K562 (cell line): ENCODE results near the gene CENPO. TPM values are rescaled to one million over a fixed set of nuclear protein-coding genes. Genes with fewer than 3 reads are reported as not detected.

Experiments used
- CTCFL ChIP-seq: IDR thresholded peaks from 2 replicates; pipeline ENCODE4 v1.6.1; 2011; ENCODE audit warnings: borderline replicate concordance, low read depth, mild to moderate bottlenecking, moderate library complexity, low read length; ENCODE audit not compliant: insufficient read depth, poor library complexity, severe bottlenecking
- ETS1 ChIP-seq: conservative IDR thresholded peaks from 2 replicates; pipeline ENCODE4 v1.6.1; 2011; ENCODE audit warnings: low read depth, mild to moderate bottlenecking, low read length; ENCODE audit not compliant: control insufficient read depth
- IRF9 ChIP-seq: fragments of 450-650 bp; IDR thresholded peaks from 2 replicates; pipeline ENCODE4 v1.6.1; 2016; ENCODE audit warnings: missing biosample characterization, missing genetic modification characterization
- TCF7 ChIP-seq: sonication (generic); IDR thresholded peaks from 2 replicates; pipeline ENCODE4 v1.6.1; 2016; ENCODE audit warnings: antibody characterized with exemption, borderline replicate concordance
- WHSC1 ChIP-seq: IDR thresholded peaks from one replicate; pipeline ENCODE4 v1.6.1; 2012; ENCODE audit warnings: low read length, control low read depth, inconsistent platforms
- polyA plus RNA-seq, 8 experiments: library from polyadenylated mRNA; depleted of rRNA in 4 of 8; stranded (reverse) in 5 of 8; unstranded in 3 of 8; fragments of >200 nt; fragmentation: Nextera tagmentation in 2 of 8; fragmentation: Illumina TruSeq in 1 of 8; extraction: Ambion mirVana in 2 of 8; extraction: Trizol in 1 of 8; gene quantifications; 2 replicates each; pipeline versions ENCODE4 v1.2.1 to v1.2.3, GENCODE V29; 2011 to 2014; ENCODE audit warnings: inconsistent platforms in 1 of 8, missing spikeins in 1 of 8
- total RNA-seq, 7 experiments: library from RNA; depleted of rRNA in 6 of 7; stranded (reverse); fragments of >200 nt in 6 of 7; fragmentation: Illumina TruSeq in 2 of 7; extraction: Trizol in 2 of 7; gene quantifications; 2 replicates each; pipeline versions ENCODE4 v1.2.1 to v1.2.3, GENCODE V29; 2011 to 2021; ENCODE audit warnings: low replicate concordance in 1 of 7
- TF ChIP-seq, protein P1 (sequence below): fragments of 450-650 bp; IDR thresholded peaks from 2 replicates; pipeline ENCODE4 v1.6.1; 2016; ENCODE audit warnings: borderline replicate concordance
- TF ChIP-seq, protein P2 (sequence below), 2 experiments: fragments of 450-650 bp in 1 of 2; sonication (generic) in 1 of 2; formaldehyde crosslinking in 1 of 2; IDR thresholded peaks in 1 of 2; conservative IDR thresholded peaks in 1 of 2; 2 replicates each; pipeline versions ENCODE4 v1.6.1 to v1.8.1; 2016 to 2023; ENCODE audit warnings: mild to moderate bottlenecking in 2 of 2, moderate library complexity in 2 of 2, inconsistent platforms in 1 of 2, missing genetic modification reagents in 1 of 2

The CENPO gene
- total and polyA plus RNA-seq, 9 of the 15 experiments (the other 6 are each of a cell fraction or from before 2014, with no cell fraction given), result 30.6 to 59.4 (median 38.9) TPM

DNA sequence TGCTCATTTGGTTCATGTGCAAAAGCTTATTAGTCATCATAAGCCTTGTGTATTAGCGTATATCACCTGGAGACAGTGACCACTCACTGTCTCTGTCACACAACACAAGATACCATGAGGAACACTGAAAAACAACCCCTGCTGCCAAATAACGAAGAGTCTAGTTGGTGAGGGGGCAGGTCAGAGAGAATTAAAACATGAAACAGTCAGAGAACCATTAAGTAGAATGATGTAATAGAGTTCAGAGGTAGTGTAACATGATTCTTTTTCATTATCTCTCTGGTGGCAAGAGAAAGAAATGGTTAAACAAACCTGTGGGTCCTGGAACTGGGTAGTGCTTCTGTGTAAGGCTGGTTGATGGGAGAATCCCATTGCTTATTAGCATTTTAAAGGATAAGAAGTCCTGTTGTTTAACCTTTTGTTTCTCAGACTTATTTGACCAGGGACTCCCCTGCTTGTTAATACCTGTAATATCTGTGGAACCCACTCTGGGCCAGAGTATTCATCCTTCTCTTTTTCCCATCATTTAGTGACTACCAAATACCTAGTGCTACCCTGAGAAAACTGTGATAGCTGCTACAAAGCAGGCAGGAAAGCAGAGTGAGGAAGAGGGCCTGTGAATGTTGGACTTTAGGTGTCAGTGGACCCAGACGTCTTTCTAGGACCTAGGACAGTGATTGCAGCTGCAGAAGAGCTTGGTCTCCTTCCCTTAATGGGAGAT, 38.1 kb upstream of the CENPO start (continued):
- TF ChIP-seq, protein P1, sequence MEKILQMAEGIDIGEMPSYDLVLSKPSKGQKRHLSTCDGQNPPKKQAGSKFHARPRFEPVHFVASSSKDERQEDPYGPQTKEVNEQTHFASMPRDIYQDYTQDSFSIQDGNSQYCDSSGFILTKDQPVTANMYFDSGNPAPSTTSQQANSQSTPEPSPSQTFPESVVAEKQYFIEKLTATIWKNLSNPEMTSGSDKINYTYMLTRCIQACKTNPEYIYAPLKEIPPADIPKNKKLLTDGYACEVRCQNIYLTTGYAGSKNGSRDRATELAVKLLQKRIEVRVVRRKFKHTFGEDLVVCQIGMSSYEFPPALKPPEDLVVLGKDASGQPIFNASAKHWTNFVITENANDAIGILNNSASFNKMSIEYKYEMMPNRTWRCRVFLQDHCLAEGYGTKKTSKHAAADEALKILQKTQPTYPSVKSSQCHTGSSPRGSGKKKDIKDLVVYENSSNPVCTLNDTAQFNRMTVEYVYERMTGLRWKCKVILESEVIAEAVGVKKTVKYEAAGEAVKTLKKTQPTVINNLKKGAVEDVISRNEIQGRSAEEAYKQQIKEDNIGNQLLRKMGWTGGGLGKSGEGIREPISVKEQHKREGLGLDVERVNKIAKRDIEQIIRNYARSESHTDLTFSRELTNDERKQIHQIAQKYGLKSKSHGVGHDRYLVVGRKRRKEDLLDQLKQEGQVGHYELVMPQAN, result no peak
- no peak for TF ChIP-seq CTCFL
- TF ChIP-seq TCF7, result no peak
- TF ChIP-seq IRF9 (tag), result no peak
- no peak for TF ChIP-seq WHSC1
- TF ChIP-seq, protein P2, sequence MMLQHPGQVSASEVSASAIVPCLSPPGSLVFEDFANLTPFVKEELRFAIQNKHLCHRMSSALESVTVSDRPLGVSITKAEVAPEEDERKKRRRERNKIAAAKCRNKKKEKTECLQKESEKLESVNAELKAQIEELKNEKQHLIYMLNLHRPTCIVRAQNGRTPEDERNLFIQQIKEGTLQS (IDR thresholded peaks at IDR 0.05), result peak; percentile 77
- TF ChIP-seq, protein P2 (CRISPR knock-in tag; conservative IDR thresholded peaks at IDR 0.05), result no peak
- no peak for TF ChIP-seq ETS1
